HEK293 (cell line): ENCODE data around the gene CALR3.

Experiments
- CTCF ChIA-PET: fragments of 350-600 bp; formaldehyde crosslinking; extraction: SDS; loops from one replicate; lab custom pipeline; 2021; ENCODE audit warnings: antibody characterized with exemption; lab: Yijun Ruan, JAX
- POLR2A ChIA-PET: fragments of 300-600 bp; formaldehyde crosslinking; extraction: SDS; loops from one replicate; lab custom pipeline; 2020; ENCODE audit warnings: antibody characterized with exemption, inconsistent platforms; lab: Yijun Ruan, JAX
- H3K27ac ChIP-seq: fragments of 200-500 bp; sonication (Bioruptor generic); 2 replicates; pipeline ENCODE4 v1.5.1; 2014; ENCODE audit warnings: low read depth, low read length, control low read depth, inconsistent platforms; ENCODE audit errors: extremely low read depth
- H3K36me3 ChIP-seq, 2 experiments: fragments of 200-500 bp in 1 of 2; sonication (Bioruptor generic) in 1 of 2; 1 replicate in 1 of 2; 2 replicates in 1 of 2; pipeline ENCODE4 v1.5.1; 2014 to 2017; ENCODE audit warnings: inconsistent platforms in 2 of 2, low read length in 2 of 2; ENCODE audit not compliant: control insufficient read depth in 2 of 2, insufficient read depth in 1 of 2
- H3K4me1 ChIP-seq: fragments of 200-500 bp; sonication (Bioruptor generic); 2 replicates; pipeline ENCODE4 v1.5.1; 2014; ENCODE audit warnings: mild to moderate bottlenecking, low read length, inconsistent platforms; ENCODE audit not compliant: control insufficient read depth, insufficient read depth
- H3K4me3 ChIP-seq: 2 replicates; pipeline ENCODE4 v1.5.1; 2011; ENCODE audit warnings: low read depth, mild to moderate bottlenecking, control low read depth, low read length, moderate library complexity
- H3K9me3 ChIP-seq: fragments of 200-500 bp; sonication (Bioruptor generic); 2 replicates; pipeline ENCODE4 v1.5.1; 2014; ENCODE audit warnings: low read depth, low read length, inconsistent platforms; ENCODE audit not compliant: control insufficient read depth, insufficient read depth
- BCL11B ChIP-seq: fragments of 450-650 bp; formaldehyde crosslinking; IDR thresholded peaks from 2 replicates; pipeline ENCODE4 v1.5.1; 2016; ENCODE audit warnings: low read depth, missing biosample characterization, missing genetic modification characterization
- GLIS2 ChIP-seq: fragments of 450-650 bp; formaldehyde crosslinking; IDR thresholded peaks from 2 replicates; pipeline ENCODE4 v1.5.1; 2016; ENCODE audit warnings: missing biosample characterization, missing genetic modification characterization
- ZNF16 ChIP-seq: fragments of 450-650 bp; formaldehyde crosslinking; IDR thresholded peaks from 2 replicates; pipeline ENCODE4 v1.5.1; 2016; ENCODE audit warnings: low read depth, missing biosample characterization, missing genetic modification characterization
- ZNF214 ChIP-seq: fragments of 450-650 bp; formaldehyde crosslinking; IDR thresholded peaks from 2 replicates; pipeline ENCODE4 v1.5.1; 2017; ENCODE audit warnings: missing biosample characterization, mild to moderate bottlenecking, missing genetic modification characterization, borderline replicate concordance
- ZNF324 ChIP-seq: fragments of 450-650 bp; formaldehyde crosslinking; IDR thresholded peaks from 2 replicates; pipeline ENCODE4 v1.5.1; 2016; ENCODE audit warnings: missing biosample characterization, missing genetic modification characterization
- ZNF473 ChIP-seq: fragments of 450-650 bp; formaldehyde crosslinking; IDR thresholded peaks from 2 replicates; pipeline ENCODE4 v1.5.1; 2017; ENCODE audit warnings: missing biosample characterization, missing genetic modification characterization
- ZNF555 ChIP-seq: fragments of 450-650 bp; formaldehyde crosslinking; conservative IDR thresholded peaks from 2 replicates; pipeline ENCODE4 v1.5.1; 2017; ENCODE audit warnings: missing biosample characterization, mild to moderate bottlenecking, missing genetic modification characterization, inconsistent platforms
- ZNF621 ChIP-seq: fragments of 450-650 bp; formaldehyde crosslinking; IDR thresholded peaks from 2 replicates; pipeline ENCODE4 v1.5.1; 2017; ENCODE audit warnings: missing biosample characterization, missing genetic modification characterization
- ZNF830 ChIP-seq: fragments of 450-650 bp; IDR thresholded peaks from 2 replicates; pipeline ENCODE4 v1.5.0; 2018; ENCODE audit warnings: missing biosample characterization, missing genetic modification characterization, low read depth, mild to moderate bottlenecking, moderate library complexity
- ZSCAN16 ChIP-seq: fragments of 450-650 bp; formaldehyde crosslinking; IDR thresholded peaks from 2 replicates; pipeline ENCODE4 v1.5.1; 2016; ENCODE audit warnings: missing biosample characterization, missing genetic modification characterization
- TF ChIP-seq, protein P1 (sequence below): fragments of 450-650 bp; formaldehyde crosslinking; IDR thresholded peaks from 2 replicates; pipeline ENCODE4 v1.5.1; 2016; ENCODE audit warnings: missing biosample characterization, missing genetic modification characterization

The CALR3 gene

DNA sequence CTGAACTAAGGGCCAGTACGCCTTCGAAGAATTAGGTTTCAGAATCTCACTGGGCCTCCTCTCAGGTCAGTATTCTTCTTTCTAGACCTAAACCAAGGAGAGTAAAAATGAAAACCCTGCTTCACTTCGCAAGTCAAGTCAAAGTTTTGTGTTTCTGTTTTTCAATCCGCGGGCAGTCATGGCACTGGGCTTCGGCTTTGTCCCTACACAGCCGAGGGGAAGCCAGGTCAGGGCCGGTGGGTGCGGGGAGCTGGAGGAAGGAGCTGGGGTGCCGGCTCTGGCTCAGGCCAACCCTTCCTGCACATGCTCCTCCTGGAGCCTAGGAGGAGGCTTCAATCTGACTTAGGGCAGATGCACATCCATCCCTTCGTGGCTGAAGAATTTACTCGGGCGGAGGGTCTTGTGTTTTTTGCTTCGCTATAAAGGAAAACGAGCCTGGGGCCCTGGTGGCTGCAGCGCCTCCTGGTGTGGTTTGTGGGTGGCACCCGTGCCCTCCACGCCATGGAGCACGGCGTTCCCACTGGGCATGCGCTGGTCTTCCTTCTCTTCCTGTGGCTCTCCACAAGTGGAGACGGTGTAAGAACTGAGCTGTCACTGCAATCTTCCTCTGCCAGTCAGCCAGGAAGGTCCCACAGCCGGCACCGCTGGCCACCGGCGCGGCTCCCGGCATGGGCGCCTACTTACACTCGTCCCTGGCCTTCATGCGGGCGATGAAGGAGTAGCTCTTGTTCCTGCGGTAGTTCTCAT, 22.7 kb upstream of the CALR3 start:
- Histone ChIP-seq H3K9me3 (no peaks in the 10 kb centered on the region), H3K4me3 (no peak overlapping the region), H3K36me3 (peaks cover 18 to 83% of the 10 kb centered on the region in 2 experiments)
- ChIA-PET CTCF (no interaction called here), POLR2A (no interaction called here)
- no peak for TF ChIP-seq ZNF555 (tag by site-specific recombination)
- TF ChIP-seq, protein P1, sequence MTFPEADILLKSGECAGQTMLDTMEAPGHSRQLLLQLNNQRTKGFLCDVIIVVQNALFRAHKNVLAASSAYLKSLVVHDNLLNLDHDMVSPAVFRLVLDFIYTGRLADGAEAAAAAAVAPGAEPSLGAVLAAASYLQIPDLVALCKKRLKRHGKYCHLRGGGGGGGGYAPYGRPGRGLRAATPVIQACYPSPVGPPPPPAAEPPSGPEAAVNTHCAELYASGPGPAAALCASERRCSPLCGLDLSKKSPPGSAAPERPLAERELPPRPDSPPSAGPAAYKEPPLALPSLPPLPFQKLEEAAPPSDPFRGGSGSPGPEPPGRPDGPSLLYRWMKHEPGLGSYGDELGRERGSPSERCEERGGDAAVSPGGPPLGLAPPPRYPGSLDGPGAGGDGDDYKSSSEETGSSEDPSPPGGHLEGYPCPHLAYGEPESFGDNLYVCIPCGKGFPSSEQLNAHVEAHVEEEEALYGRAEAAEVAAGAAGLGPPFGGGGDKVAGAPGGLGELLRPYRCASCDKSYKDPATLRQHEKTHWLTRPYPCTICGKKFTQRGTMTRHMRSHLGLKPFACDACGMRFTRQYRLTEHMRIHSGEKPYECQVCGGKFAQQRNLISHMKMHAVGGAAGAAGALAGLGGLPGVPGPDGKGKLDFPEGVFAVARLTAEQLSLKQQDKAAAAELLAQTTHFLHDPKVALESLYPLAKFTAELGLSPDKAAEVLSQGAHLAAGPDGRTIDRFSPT (tag by site-specific recombination) = peak; percentile 38; the same call in 1 of the 2 replicates
- TF ChIP-seq, all 188 proteins: peak for 1
- Histone ChIP-seq H3K4me1 (no peaks in the 10 kb centered on the region), H3K27ac (no peak overlapping the region)

DNA sequence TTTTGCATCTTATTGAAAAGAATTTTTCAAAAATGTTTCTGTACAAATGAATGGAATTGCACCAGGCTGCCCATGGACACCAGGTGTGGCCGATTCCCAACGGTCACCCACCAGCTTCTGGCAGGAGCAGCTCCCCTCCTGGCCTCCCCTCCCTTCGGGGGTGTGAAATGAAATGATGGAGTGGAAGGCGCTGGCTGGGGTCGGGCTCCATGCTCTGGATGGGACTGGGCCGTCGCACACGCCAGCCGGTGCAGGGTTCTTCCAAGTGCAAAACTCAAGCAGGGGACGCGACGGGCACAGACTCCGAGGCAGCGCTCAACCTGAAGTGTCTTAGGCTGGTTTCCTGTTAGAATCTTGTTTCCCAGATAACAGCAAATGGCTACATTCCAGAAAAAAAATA, 22.1 kb upstream of the CALR3 start:
- CTCF ChIA-PET = interaction anchor here (1.5 to 1.6 kb wide), 2 partner anchors 9 to 76 kb away, joined by 8 to 13 read pairs; no protein-coding TSS in a partner anchor
- H3K27ac ChIP-seq = no peak overlapping the region
- POLR2A ChIA-PET = interaction anchor here (0.5 kb wide), 1 partner anchor 910 kb away, joined by 3 read pairs; no protein-coding TSS in a partner anchor

DNA sequence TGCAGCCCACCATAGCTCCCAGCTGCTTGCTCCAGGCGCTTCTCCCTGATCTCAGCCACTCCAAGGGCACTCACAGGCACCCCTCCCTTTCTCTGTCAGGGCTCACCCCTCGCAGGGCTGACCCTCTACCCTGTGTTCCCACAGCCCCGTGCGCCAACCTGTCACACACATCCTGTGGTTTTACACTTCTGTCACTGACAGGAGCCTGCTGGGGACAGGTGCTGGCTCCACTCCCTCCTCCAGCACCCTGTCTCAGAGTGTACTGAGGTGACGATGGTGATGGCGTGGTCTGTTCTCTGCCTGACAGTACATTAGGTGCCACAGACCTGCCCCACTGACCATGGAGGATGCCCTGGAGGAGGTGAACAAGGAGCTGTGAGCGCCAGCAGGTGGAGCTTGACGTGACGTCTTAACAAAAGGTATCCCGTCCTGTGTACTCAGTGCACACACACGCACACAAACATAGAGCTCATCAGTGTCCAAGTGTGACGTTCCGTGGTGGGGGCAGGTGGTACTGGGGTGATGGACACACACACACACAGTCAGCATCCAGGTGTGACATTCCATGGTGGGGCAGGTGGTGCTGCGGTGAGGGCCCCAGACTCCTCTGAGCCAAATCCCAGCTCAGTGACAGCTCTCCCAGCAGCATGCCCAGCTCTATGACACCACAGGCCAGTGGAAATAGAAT, 21.1 kb upstream of the CALR3 start:
- no peaks in the 10 kb centered on the region for H3K4me1 ChIP-seq
- no peaks in the 10 kb centered on the region for H3K9me3 ChIP-seq
- TF ChIP-seq ZNF16 (tag by site-specific recombination) (peak; percentile 56), ZSCAN16 (tag by site-specific recombination) (no peak)
- CTCF ChIA-PET = interaction anchor here (0.6 to 1.6 kb wide), 3 partner anchors 10 to 111 kb away, joined by 3 to 13 read pairs (median 8); partner anchors contain the start of gene MED26
- H3K36me3 ChIP-seq = peaks cover 15 to 84% of the 10 kb centered on the region in 2 experiments
- no peak overlapping the region for H3K4me3 ChIP-seq
- POLR2A ChIA-PET = interaction anchor here (0.6 kb wide), 1 partner anchor 407 kb away, joined by 4 read pairs; no protein-coding TSS in a partner anchor
- no peak overlapping the region for H3K27ac ChIP-seq

More for the DNA sequence above, 22.1 kb upstream of the CALR3 start:
- H3K4me3 ChIP-seq = no peak overlapping the region
- no peaks in the 10 kb centered on the region for H3K9me3 ChIP-seq
- no peak for TF ChIP-seq ZNF324
- no peak for TF ChIP-seq ZNF621 (tag by site-specific recombination)
- no peak for TF ChIP-seq ZNF830
- peaks cover 18 to 83% of the 10 kb centered on the region in 2 experiments for H3K36me3 ChIP-seq
- H3K4me1 ChIP-seq = no peaks in the 10 kb centered on the region

DNA sequence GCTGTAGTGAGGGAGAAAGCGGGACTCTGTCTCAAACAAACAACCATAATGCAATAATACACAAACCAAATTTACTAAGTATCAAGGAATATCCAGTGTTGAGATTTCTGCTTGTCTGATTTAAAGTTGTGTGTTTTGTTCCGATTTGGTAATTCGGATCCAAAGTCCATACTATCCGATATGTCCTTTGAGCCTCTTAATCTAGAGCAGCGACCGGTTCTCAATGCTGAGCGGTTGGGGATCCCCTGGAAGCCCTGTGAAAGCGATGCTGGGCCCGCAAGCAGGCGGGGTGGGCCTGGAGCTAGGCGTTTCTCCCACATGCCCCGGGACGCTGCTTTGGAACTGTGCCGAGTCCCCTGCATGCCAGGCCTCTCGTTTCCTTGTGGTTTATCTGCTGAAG, 20.4 kb upstream of the CALR3 start:
- Histone ChIP-seq H3K4me1 (no peaks in the 10 kb centered on the region), H3K36me3 (peaks cover 15 to 80% of the 10 kb centered on the region in 2 experiments), H3K9me3 (no peaks in the 10 kb centered on the region), H3K4me3 (no peak overlapping the region), H3K27ac (no peak overlapping the region)
- POLR2A ChIA-PET = no interaction called here
- no peak for TF ChIP-seq ZNF473 (tag by site-specific recombination)
- TF ChIP-seq ZNF214 (tag by site-specific recombination) = no peak
- no peak for TF ChIP-seq BCL11B (tag by site-specific recombination)
- TF ChIP-seq ZNF324 = no peak
- no peak for TF ChIP-seq GLIS2 (tag by site-specific recombination)
- CTCF ChIA-PET = interaction anchor here (2.3 kb wide), 1 partner anchor 12 kb away, joined by 10 read pairs; no protein-coding TSS in a partner anchor
